ENCODE results near the gene SLC2A1.

Gene SLC2A1

GRCh38 chr1:42979896-42980800, 21.5 kb upstream of the SLC2A1 start:
- DNase-seq (ENCODE audit: low read depth in 2 of 2), result no peak

- DNase-seq (ENCODE audit: low read depth in 2 of 2), result no peak
Observed at GRCh38 chr1:42979036-42979430, 20.4 kb upstream of the SLC2A1 start.

GRCh38 chr1:42978317-42979035, 19.8 kb upstream of the SLC2A1 start:
- DNase-seq (ENCODE audit: low read depth in 2 of 2), result no peak

GRCh38 chr1:42977653-42978052, 19.0 kb upstream of the SLC2A1 start:
- no peak for DNase-seq (ENCODE audit: low read depth in 2 of 2)

- DNase-seq (ENCODE audit: low read depth in 2 of 2), result no peak
Observed at GRCh38 chr1:42975561-42976225, 17.0 kb upstream of the SLC2A1 start.

- no peak for DNase-seq (ENCODE audit: low read depth in 2 of 2)
Observed at GRCh38 chr1:42974767-42975437, 16.2 kb upstream of the SLC2A1 start.

GRCh38 chr1:42973799-42974198, 15.1 kb upstream of the SLC2A1 start:
- DNase-seq (ENCODE audit: low read depth in 2 of 2), result no peak

- DNase-seq (ENCODE audit: low read depth in 2 of 2), result no peak
Observed at GRCh38 chr1:42973286-42973685, 14.6 kb upstream of the SLC2A1 start.

- no peak for DNase-seq (ENCODE audit: low read depth in 2 of 2)
Observed at GRCh38 chr1:42971841-42972291, 13.2 kb upstream of the SLC2A1 start.

- no peak for DNase-seq (ENCODE audit: low read depth in 2 of 2)
Observed at GRCh38 chr1:42970143-42970542, 11.5 kb upstream of the SLC2A1 start.

- no peak for DNase-seq (ENCODE audit: low read depth in 2 of 2)
Observed at GRCh38 chr1:42968654-42969053, 10.0 kb upstream of the SLC2A1 start.

- DNase-seq (ENCODE audit: low read depth in 2 of 2), result no peak
Observed at GRCh38 chr1:42966688-42967612, 8.3 kb upstream of the SLC2A1 start.

- no peak for DNase-seq (ENCODE audit: low read depth in 2 of 2)
Observed at GRCh38 chr1:42965378-42965777, 6.7 kb upstream of the SLC2A1 start.

GRCh38 chr1:42964044-42964812, 5.6 kb upstream of the SLC2A1 start:
- no peak for DNase-seq (ENCODE audit: low read depth in 2 of 2)

GRCh38 chr1:42963378-42964043, 4.8 kb upstream of the SLC2A1 start:
- no peak for DNase-seq (ENCODE audit: low read depth in 2 of 2)

- DNase-seq (ENCODE audit: low read depth in 2 of 2), result no peak
Observed at GRCh38 chr1:42962641-42963377, 4.1 kb upstream of the SLC2A1 start.

- DNase-seq (ENCODE audit: low read depth in 2 of 2), result no peak
Observed at GRCh38 chr1:42961312-42962091, 2.8 kb upstream of the SLC2A1 start.

Data from stimulated activated CD4-positive, alpha-beta T cell treated with anti-CD3 and anti-CD28 coated beads, Interleukin-4, amount 100 ng/mL, for 48 hours (primary cell).